Right lobe of liver (tissue), 6 donors: ENCODE results near the gene CHMP4A. TPM values are rescaled to one million over a fixed set of nuclear protein-coding genes. Genes with fewer than 3 reads are reported as not detected.
A peak's percentile ranks its signal among the peaks of the same experiment; 100 is the strongest.

ENCODE experiments used
- ATAC-seq, 4 donors: fragments of 200-7000 bp; cut with Tn5 transposase; one replicate each; pipeline ENCODE4 v1.9.1; 2020; ENCODE audit warnings: mild to moderate bottlenecking in 4 of 4, moderate library complexity in 4 of 4
- DNase-seq, 3 donors: peaks; one replicate each; pipeline ENCODE4 v3.0.0-alpha.2; 2020
- H3K27ac ChIP-seq, 3 donors: fragments of 200-600 bp; one replicate each; pipeline ENCODE4 v1.8.0; 2022
- H3K27me3 ChIP-seq, 2 donors: fragments of 200-600 bp; one replicate each; pipeline ENCODE4 v1.8.0; 2022
- H3K36me3 ChIP-seq, 4 donors: fragments of 200-600 bp; sonication (generic) in 1 of 4; one replicate each; pipeline versions ENCODE4 v1.5.1 to v1.8.0; 2017 to 2022; ENCODE audit warnings: control low read depth in 1 of 4
- H3K4me1 ChIP-seq, 4 donors: fragments of 200-600 bp; sonication (generic) in 1 of 4; one replicate each; pipeline versions ENCODE4 v1.5.1 to v1.8.0; 2017 to 2022; ENCODE audit warnings: control low read depth in 1 of 4
- H3K4me3 ChIP-seq, 3 donors: fragments of 200-600 bp; one replicate each; pipeline ENCODE4 v1.8.0; 2022
- H3K9me3 ChIP-seq, 4 donors: fragments of 200-600 bp; sonication (generic) in 1 of 4; one replicate each; pipeline versions ENCODE4 v1.5.1 to v1.8.0; 2017 to 2022; ENCODE audit warnings: control low read depth in 1 of 4
- CTCF ChIP-seq, 4 donors: fragments of 200-600 bp in 3 of 4; fragments of 450-650 bp in 1 of 4; IDR thresholded peaks; one replicate each; pipeline versions ENCODE4 v1.5.1 to v1.8.0; 2016 to 2022; ENCODE audit warnings: antibody characterized with exemption in 4 of 4, mild to moderate bottlenecking in 2 of 4
- POLR2A ChIP-seq: fragments of 450-650 bp; IDR thresholded peaks from one replicate; pipeline ENCODE4 v1.6.1; 2017; ENCODE audit warnings: antibody characterized with exemption, mild to moderate bottlenecking
- WGBS: methylation state at CpG from one replicate; pipeline ENCODE4 v1.1.6; 2018; ENCODE audit warnings: low coverage, low lambda C conversion rate; ENCODE audit not compliant: insufficient coverage; ENCODE audit errors: missing lambda C conversion rate; 5-methylcytosine and 5-hydroxymethylcytosine counted together
- intact Hi-C, 2 donors: fragments of 100-400 bp; cut with DNase I; formaldehyde crosslinking; loops; one replicate each; pipeline versions ENCODE4 v1.11.2 to v1.14.1; 2022
- total RNA-seq, 6 experiments: library from RNA; depleted of rRNA in 2 of 6; stranded (reverse); fragments of >200 nt in 2 of 6; fragmentation: NEBNext Ultra II Directional in 3 of 6; extraction: Animal tissue kit (Norgen Biotek cat#: 25700) in 3 of 6; gene quantifications; one replicate each; pipeline versions ENCODE4 v1.1.0 to v1.2.4, GENCODE V29; 2016 to 2023
- donor health status: DM: no; HTN: yes; CAD: no.
- donor health status: DM: no; HTN: no; CAD: no.
- donor health status: DM: no; HTN: no; CAD: no.
- donor health status: DM: no; HTN: yes; CAD: no.
- donor health status: DM: no; HTN: yes; CAD: no.

The CHMP4A gene
- total RNA-seq, 6 experiments from 2014 or later, result 11.9 to 28.9 (median 17.1) TPM

GRCh38 chr14:24197056-24197450, 16.2 kb downstream of the CHMP4A start:
- intact Hi-C loops, result no loop called here
- Histone ChIP-seq H3K36me3 (peaks cover 0 to 9% (median 0%) of the 10 kb centered on the region in 4 donors), H3K27me3 (no peaks in the 10 kb centered on the region), H3K4me1 (peaks cover 0 to 40% (median 7%) of the 10 kb centered on the region in 4 donors), H3K9me3 (no peaks in the 10 kb centered on the region), H3K4me3 (no peak overlapping the region), H3K27ac (no peak overlapping the region)
- ATAC-seq (no peak), DNase-seq (no peak)
- TF ChIP-seq POLR2A, result no peak
- no peak for TF ChIP-seq CTCF (IDR thresholded peaks at IDR 0.05)
- 100% methylated on average over 1 of the region's 2 CpGs for WGBS

DNA sequence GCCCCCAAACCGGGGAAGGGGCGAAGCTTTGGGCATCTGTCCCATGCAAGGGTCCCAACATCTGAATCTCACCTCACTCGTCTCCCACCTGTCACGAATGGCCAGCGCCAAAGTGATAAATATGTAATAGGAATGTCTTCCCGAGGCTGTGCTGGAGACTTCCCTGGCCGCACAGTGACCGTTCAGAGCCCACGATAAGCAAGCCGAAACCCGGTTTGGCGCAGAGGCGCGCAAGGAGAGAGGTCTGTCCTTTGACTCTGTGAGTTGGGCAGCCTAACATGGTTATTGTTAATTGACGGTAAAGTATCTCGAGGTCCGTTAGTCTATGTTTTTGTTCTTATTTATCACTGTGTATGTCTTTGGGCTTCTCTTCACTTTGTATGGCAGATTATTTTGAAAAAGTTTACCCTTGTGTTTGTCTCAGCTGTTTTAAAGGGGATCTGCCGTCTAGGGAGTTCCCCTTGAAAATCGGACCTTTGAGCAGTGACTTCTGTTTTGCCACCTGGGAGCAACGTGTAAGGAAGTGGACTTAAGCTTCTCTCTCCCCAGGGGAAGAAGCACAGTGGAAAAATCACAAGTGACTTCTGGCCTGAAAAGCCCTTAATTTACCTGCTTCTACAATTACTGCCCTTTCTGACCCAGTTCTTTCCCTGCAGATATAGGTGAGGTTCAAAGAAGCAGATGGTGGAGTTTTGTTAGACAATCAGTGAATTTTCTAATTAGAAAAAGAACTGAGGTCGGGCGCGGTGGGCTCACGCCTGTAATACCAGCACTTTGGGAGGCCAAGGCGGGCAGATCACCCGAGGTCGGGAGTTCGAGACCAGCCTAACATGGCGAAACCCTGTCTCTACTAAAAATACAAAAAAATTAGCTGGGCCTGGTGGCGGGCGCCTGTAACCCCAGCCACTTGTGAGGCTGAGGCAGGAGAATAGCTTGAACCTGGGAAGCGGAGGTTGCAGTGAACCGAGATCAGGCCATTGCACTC, 16.9 kb downstream of the CHMP4A start:
- H3K27me3 ChIP-seq, result no peaks in the 10 kb centered on the region
- intact Hi-C loops, result no loop called here
- peaks cover 0 to 40% (median 7%) of the 10 kb centered on the region in 4 donors for H3K4me1 ChIP-seq
- TF ChIP-seq POLR2A (no peak), CTCF (IDR thresholded peaks at IDR 0.05) (no peak)
- ATAC-seq (peak; percentile 33 to 45 (median 40)), DNase-seq (no peak)
- peak overlapping the region; percentile 97 to 99 (median 98) for H3K27ac ChIP-seq
- peak overlapping the region; percentile 90 to 96 (median 94) for H3K4me3 ChIP-seq
- no peaks in the 10 kb centered on the region for H3K9me3 ChIP-seq
- H3K36me3 ChIP-seq, result peaks cover 0 to 9% (median 0%) of the 10 kb centered on the region in 4 donors
- 30% methylated on average over 28 of the region's 33 CpGs for WGBS

DNA sequence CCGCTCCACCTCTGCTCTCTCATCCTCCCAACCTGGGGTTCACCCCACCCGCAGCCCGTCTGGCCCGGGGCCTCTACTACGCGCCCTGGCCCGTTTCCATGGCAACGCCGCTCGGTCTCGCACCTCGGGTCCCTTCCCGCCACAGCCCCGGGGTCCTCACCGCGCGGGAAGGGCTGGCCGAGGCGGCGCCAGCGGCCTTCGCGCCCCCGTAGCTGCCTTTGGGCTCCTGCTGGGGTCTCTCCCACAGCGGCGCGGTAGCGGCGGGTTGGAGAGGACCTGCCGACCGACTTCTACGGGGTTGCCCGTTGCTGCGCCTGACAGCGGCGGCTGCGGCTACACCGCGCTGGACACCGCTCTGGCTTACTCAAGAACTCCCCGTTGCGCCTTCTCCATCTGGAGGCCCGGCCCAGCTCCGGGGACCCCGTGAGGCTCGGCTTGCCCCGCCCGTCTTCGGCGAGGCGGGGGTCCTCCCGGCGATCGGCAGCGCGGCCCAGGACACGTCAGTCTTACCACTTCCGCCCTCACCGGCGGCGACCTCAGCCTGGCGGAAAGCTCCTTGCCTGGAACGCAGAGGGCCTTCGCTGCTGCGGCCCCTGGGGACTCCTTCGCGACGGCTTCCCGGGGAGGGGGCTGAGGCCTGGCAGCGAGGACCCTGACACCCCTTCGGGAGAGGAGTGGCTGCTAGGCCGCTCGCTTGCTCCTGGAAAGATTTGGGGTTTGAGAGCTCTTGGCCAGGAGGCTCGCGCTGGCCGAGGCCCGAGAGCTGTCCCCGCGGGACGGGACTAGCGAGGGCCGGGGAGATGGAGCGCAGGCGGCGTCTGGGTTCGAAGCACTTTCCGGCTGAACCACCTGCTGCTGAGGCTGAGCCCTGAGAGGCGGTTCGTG, 17.9 kb downstream of the CHMP4A start, which contains the start of gene TM9SF1:
Gene TM9SF1, minus strand, starts transcription at position 256 of the 885 bp plus-strand sequence. CDS start 422 bp downstream, outside the sequence.
- 0% methylated on average over 17 of the region's 89 CpGs for WGBS
- H3K4me1 ChIP-seq, result peaks cover 0 to 40% (median 7%) of the 10 kb centered on the region in 4 donors
- H3K27me3 ChIP-seq, result no peaks in the 10 kb centered on the region
- H3K4me3 ChIP-seq, result peak within 1 kb of the TSS; percentile 90 to 96 (median 94)
- TF ChIP-seq POLR2A (peak; percentile 83), CTCF (IDR thresholded peaks at IDR 0.05) (no peak)
- H3K27ac ChIP-seq, result peak within 1 kb of the TSS; percentile 97 to 99 (median 98)
- intact Hi-C loops, result no loop called here
- H3K9me3 ChIP-seq, result no peaks in the 10 kb centered on the region
- peaks cover 0 to 9% (median 0%) of the 10 kb centered on the region in 4 donors for H3K36me3 ChIP-seq
- ATAC-seq, result peak; percentile 93 to 96 (median 95)
- peak; percentile 86 to 91 (median 89) for DNase-seq

- H3K4me1 ChIP-seq, result peaks cover 0 to 40% (median 7%) of the 10 kb centered on the region in 4 donors
- no peak for TF ChIP-seq POLR2A
- TF ChIP-seq CTCF (IDR thresholded peaks at IDR 0.05), result no peak
- intact Hi-C loops, result no loop called here
- no peak for DNase-seq
- ATAC-seq, result no peak
- WGBS, result no CpG with 5 or more reads among the region's 8 CpGs
- H3K27ac ChIP-seq, result peak overlapping the region; percentile 97 to 99 (median 98)
- H3K4me3 ChIP-seq, result peak overlapping the region; percentile 90 to 96 (median 94)
- no peaks in the 10 kb centered on the region for H3K27me3 ChIP-seq
- H3K36me3 ChIP-seq, result peaks cover 0 to 9% (median 0%) of the 10 kb centered on the region in 4 donors
- H3K9me3 ChIP-seq, result no peaks in the 10 kb centered on the region
These were observed 18.5 kb downstream of the CHMP4A start for GRCh38 chr14:24194873-24195185.
